Right renal cortex interstitium (tissue), 3 donors: Measurements from ENCODE around the gene MMP25. TPM values are rescaled to one million over a fixed set of nuclear protein-coding genes. Genes with fewer than 3 reads are reported as not detected.

Experiments used
- DNase-seq, 3 donors: peaks; one replicate each; pipeline ENCODE4 v3.0.0-alpha.2; 2013; ENCODE audit warnings: low read depth in 3 of 3, low spot score in 2 of 3
- polyA plus RNA-seq, 3 donors: library from polyadenylated mRNA; unstranded; fragments of 120-200 nt; gene quantifications; one replicate each; pipeline ENCODE4 v1.2.1, GENCODE V29; 2013; ENCODE audit not compliant: insufficient read length in 3 of 3

Gene MMP25
- polyA plus RNA-seq, 3 donors: 0.35 to 0.82 (median 0.79) TPM

DNA sequence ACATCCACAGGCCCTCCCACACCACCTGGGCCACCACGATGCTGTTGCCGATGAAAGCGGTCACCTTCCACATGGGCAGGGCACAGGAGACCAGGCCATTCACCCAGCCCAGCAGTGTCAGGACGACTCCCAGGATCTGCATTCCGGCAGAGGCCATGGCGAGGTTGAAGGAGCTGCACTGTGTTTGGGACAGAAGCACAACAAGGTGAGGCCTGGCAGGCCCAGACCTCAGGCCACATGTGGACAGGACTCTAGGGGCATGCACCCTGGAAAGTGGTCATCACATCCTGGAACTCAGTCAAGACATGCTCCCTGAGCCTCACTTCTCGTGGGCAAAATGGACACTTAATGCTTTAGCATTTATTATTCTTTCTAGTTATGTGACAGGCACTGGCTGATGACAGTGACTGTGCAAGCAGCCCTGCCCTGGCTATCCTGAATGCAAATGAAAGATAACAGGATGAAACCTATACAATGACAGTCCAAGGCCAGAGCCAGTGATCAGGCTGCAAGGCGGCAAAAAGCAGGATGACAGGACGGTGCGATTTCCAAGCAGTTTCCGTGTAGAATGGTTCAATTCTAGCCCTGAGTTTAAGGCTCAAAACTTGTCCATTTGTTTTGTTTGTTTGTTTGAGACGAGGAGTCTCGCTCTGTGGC lies 30.4 kb upstream of the MMP25 start:
- DNase-seq: no peak

DNA sequence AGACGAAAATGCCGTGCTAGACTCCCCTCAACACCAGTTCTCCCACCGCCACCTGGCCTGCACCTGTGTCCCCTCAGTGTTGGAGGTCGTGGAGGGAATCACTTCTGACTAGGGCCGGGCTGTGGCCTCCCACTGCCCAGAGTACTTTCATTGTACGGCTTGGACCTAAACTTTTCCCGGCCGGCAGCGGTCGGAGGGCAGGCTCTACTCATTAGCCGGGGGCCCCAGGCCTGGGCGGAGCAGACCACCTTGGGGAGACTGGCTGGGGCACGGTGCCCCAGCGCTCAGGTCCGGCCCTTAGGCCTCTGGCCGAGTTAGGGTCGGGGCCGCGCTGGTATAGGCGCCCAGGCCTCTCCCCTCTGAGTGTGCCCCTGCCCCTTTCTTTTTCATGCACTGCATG lies 29.0 kb upstream of the MMP25 start:
- no peak for DNase-seq

DNA sequence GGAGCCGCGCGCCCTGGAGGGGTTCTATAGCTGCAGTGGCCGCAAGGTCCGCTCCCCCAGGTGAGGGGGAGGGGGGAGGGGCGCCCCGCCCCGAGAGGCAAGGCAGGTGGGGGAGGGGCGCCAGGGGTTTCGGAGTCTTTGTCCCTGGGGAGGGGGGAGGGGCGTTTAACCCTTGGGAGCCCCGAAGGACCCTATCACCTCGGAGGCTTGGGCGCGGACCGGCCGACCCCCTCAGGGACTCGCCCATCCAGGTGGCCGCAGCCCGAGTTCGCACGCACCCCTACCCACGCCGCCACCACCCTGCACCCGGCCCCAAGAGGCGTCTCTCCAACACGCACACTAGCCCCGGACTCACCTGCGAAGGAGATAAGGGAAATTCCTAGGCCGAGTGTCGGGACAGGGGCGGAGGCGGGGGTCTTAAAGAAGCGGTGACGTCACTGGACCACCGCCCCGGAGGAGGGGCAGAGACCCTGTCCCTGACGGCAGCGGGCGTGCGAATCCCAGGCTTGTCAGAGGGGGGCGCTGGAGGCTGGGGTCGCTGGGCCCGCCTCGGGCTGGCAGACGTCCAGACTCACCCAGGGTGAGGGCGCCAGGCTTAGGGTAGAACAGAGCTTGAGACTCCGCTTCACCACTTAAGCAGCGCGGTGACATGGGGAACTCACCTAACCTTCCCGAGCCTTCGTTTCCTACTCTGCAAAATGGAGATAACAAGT lies 28.4 kb upstream of the MMP25 start, which contains the start of gene CLDN6:
Gene CLDN6, minus strand, starts transcription at position 390 of the 713 bp plus-strand sequence. CDS start 2,162 bp downstream, outside the sequence.
- DNase-seq: no peak

DNA sequence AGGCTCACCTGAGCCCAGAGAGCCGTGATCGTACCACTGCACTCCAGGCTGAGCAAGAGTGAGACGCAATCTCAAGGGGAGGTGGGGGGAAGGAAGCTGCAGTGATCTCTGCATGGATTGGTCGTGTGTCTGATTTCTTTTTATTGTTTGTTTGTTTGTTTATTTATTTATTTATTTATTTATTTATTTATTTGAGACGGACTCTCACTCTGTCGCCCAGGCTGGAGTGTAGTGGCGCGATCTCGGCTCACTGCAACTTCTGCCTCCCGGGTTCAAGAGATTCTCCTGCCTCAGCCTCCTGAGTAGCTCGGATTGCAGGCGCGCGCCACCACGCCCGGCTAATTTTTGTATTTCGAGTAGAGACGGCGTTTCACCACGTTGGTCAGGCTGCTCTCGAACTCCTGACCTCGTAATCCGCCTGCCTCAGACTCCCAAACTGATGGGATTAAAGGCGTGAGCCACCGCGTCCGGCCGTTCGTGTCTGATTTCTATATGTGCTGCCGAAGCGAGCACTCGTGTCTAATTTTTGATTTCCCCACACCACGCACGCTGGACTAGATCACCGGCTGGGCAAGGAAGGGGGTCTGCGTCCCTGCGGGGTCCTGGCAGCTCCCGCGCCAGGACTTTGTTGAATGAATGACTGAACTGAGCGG lies 26.6 kb upstream of the MMP25 start:
- DNase-seq: no peak

DNA sequence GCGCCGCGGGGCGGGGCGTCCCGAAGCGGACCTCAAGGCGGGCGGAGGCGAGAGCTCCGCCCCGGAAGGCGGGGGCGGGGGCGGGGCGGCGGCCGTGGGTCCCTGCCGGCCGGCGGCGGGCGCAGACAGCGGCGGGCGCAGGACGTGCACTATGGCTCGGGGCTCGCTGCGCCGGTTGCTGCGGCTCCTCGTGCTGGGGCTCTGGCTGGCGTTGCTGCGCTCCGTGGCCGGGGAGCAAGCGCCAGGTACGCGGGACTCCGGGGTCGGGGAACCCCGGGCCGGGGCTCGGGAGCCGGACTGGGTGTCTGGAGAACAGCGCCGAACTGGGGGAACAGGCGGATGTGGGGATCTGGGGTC lies 26.1 kb upstream of the MMP25 start, which contains the start of gene TNFRSF12A:
Gene TNFRSF12A, plus strand, starts transcription at position 122 of the 357 bp plus-strand sequence. Its CDS starts 30 bp downstream, at position 152.
- DNase-seq: no peak

DNA sequence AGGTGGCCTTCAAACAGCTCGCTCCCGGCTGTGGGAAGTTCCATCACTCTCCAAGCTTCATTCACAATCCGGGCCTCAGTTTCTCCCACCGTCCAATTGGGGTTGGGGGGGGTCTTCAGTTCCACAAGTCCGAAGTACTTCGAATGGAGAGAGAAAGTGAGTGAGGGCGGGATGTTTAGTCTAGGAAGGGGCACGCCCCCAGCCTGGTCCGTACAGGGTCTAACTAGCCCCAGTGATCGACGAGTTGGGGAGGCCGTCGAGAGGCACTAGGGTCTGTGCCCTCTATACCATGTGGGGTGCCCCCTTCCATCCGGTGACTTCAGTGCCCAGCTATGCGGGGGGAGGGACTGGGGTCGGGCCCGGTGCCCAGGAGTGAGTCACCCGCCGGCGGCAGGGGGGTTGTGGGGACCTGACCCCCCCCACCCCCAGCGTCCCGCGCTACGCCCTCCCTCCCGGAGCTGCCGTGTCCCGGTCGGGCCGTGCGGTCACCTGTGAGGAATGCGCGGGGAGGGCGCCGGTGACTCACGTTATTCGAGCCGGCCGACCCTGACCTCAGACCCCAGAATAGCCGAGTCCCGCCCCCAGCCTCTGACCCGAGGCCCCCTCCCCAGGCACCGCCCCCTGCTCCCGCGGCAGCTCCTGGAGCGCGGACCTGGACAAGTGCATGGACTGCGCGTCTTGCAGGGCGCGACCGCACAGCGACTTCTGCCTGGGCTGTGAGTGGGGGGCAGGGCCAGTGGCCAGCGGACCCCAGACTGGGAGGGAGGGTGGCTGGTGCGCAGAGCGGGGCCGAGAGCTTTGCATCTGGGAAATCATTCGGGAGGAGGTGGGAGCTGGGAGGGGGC lies 25.5 kb upstream of the MMP25 start:
- no peak for DNase-seq

DNA sequence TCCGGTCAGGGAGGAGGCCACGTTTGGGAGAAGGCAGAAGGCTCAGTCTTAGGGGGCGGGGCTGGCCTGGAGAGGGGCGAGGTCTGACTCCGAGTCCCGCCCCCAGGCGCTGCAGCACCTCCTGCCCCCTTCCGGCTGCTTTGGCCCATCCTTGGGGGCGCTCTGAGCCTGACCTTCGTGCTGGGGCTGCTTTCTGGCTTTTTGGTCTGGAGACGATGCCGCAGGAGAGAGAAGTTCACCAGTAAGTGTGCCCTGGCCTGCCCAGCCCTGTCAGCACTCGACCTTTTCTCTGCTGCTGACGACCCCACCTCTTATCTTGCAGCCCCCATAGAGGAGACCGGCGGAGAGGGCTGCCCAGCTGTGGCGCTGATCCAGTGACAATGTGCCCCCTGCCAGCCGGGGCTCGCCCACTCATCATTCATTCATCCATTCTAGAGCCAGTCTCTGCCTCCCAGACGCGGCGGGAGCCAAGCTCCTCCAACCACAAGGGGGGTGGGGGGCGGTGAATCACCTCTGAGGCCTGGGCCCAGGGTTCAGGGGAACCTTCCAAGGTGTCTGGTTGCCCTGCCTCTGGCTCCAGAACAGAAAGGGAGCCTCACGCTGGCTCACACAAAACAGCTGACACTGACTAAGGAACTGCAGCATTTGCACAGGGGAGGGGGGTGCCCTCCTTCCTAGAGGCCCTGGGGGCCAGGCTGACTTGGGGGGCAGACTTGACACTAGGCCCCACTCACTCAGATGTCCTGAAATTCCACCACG lies 24.7 kb upstream of the MMP25 start:
- no peak for DNase-seq

DNA sequence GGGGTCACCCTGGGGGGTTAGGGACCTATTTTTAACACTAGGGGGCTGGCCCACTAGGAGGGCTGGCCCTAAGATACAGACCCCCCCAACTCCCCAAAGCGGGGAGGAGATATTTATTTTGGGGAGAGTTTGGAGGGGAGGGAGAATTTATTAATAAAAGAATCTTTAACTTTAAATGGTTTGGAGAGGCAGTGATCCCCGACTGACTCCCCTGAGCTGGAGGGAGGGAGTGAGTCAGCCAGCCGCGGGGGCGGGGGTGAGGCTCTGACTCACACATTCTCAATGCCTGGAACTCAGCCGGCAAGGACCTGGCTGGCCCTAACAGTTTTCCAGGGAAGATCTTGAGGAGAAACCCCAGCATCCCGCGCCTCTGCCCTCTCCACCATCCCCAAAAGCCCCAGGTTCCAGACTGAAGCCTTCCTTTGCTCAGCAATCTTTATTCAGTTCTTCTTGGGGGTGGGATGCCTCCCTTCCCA lies 24.1 kb upstream of the MMP25 start:
- no peak for DNase-seq

DNA sequence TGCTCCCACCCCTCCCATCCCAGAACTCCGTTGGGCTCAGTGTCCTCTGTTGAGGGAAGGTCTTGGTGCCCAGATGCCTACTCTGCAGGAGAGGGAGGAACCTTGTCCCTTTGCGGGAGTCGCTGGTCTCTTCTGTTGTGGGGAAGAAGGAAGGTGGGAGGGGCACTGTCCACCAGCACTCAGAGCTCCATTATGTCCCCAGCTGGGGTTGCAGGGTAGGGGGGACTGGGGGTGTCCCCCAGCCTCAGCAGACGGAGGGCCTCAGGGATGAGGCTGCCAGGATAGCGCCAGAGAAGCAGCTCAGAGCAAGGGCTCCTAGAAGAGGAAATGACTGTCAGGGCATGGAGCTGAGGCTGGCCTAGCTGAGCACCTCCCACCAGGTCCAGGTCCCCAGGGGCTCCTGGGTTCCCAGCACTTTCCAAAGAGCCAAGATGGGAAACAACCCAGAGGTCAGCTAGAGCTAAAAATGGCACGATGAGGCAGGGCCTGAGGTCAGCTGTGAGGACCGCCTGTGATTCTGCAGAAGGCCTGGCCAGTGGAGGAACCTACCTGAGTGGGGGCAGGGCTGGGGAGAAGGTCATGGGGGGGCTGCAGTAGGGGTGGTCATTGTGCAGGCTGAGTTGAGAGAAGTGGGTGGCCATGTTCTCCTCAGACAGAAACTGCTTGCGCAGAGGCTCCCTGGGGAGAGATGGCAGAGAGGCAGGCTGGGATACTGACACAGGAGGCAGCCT lies 23.5 kb upstream of the MMP25 start:
- DNase-seq: no peak

DNA sequence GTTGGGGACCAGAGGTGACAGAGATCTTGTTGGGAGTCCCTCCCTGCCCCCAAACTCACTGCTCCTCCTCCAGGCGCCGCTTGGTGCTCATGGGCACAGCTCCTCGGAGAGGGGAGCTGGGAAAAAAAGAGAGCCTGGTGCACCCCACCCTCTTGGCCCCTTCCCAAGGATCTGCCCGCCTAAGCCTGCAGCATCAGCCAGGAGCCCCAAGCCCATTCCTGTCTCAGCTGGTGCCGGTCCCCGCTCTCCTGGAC lies 23.0 kb upstream of the MMP25 start:
- DNase-seq: no peak

DNA sequence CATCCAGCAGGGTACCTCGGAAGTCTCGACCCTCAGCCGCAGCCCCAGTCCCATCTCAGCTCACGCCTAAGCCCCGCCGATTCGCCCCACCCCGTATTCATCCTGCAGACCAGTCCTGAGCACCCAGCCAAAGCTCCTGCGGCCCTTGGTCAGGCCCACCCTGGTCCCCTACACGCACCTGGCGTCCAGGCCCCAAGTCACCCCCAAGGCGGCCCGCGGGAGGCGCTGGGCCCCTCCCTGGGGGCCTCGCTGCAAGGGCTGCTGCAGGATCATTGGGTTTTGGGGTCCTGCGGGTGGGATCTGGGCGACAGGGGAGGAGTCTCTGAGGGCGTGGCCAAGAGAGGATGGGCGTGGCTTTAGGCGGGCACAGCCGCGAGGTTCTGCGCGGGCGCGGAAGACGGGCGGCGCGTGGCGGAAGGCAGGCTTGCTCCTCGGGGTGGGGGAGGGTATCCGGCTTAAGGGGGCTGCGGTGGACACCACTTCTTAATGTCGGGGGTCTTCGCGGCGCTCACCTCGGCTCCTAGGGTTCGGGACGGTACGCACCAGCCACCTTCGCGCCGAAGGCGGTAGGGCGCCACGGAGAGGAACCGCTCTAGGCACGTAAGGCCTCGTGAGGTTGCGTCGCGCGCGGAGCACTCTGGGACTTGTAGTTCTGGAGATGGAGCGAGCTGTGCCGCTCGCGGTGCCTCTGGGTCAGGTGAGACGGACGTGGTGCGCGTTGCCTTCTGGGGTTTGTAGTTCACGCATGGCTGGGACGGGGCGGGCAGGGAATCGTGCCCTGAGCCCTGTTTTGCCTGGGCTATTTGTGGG lies 22.5 kb upstream of the MMP25 start, which contains the start of the genes HCFC1R1 and THOC6:
Gene HCFC1R1, minus strand, starts transcription at position 274 of the 810 bp plus-strand sequence. Its CDS starts 1 bp downstream, at position 273.
Gene THOC6, plus strand, starts transcription at position 367 of the 810 bp plus-strand sequence. Its CDS starts 292 bp downstream, at position 659.
- DNase-seq: peak; percentile 93 to 94 (median 94)

DNA sequence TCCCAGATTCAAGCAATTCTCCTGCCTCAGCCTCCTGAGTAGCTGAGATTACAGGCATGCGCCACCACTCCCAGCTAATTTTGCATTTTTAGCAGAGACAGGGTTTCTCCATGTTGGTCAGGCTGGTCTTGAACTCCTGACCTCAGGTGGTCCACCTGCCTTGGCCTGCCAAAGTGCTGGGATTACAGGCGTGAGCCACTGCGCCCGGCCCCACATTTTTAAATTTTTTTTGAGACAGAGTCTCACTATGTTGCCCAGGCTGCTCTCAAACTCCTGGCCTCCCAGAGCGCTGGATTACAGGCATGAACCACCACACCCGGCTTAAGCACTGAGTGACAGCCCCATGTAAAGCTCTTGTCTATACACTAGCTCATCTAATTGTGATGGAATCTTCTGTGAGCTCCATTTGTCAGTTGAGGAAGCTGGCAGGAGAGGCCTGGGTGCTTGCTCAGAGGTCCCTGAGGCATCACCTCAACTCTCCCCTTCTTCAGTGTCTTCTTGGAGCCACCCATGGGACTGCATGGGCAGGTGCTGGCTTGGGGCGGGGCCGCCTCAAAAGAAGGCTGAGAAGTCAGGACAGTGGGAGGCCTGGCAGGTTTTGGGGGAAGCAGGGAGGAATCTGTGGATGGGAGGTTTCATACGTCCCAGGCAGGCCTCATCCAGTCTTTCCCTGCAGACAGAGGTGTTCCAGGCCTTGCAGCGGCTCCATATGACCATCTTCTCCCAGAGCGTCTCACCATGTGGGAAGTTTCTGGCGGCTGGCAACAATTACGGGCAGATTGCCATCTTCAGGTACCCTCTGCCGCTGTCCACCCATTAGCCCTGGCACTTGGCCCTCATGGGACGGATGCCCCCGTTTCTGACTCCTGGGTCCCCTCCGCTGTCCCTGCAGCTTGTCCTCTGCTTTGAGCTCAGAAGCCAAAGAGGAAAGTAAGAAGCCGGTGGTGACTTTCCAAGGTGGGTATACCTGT lies 21.0 kb upstream of the MMP25 start:
- no peak for DNase-seq

DNA sequence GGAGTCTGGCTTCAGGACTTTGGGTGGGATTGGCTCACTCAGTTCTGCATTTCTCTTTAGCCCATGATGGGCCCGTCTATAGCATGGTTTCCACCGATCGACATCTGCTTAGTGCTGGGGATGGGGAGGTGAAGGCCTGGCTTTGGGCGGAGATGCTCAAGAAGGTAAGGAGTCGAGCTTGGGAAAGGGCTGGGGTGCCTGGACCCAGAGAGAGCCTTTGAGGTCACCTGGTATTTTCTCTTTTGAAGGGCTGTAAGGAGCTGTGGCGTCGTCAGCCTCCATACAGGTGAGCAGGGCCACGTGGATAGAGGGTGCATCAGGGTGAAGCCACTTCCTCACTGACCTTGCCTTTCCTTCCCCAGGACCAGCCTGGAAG lies 20.4 kb upstream of the MMP25 start:
- no peak for DNase-seq

DNA sequence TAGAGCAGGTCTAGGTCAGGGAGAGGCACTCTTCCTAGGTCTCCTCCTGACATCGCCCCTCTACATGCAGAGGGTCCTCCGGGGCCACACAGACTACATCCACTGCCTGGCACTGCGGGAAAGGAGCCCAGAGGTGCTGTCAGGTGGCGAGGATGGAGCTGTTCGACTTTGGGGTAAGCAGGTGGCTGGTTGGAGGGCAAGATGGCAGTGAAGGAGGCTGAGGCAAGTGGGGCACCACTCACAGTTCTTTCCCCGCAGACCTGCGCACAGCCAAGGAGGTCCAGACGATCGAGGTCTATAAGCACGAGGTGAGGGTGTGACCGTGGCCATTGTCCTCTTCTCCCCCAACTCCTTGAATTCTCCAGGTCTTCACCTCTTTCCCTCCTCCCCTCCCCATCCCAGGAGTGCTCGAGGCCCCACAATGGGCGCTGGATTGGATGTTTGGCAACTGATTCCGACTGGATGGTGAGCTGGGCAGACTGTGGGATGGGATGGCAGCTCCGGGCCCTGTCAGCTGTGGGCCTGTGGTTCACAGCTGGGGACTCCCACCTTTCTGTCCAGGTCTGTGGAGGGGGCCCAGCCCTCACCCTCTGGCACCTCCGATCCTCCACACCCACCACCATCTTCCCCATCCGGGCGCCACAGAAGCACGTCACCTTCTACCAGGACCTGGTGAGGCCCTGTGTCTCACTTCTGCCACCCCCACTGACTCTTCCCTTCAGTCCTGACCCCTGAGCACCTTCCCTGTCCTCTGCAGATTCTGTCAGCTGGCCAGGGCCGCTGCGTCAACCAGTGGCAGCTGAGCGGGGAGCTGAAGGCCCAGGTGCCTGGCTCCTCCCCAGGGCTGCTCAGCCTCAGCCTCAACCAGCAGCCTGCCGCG lies 19.5 kb upstream of the MMP25 start:
- DNase-seq: no peak

DNA sequence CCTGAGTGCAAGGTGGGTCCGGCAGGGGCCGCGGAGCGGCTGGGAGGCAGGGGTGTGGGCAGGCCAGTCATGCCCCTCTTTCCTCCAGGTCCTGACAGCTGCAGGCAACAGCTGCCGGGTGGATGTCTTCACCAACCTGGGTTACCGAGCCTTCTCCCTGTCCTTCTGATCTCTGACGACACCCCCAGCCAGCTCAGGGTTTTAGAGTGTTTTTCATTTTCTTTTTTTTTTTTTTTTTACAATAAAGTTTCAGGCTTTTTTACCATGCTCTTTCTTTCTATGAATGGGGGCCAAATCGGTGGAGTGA lies 18.9 kb upstream of the MMP25 start:
- no peak for DNase-seq

DNA sequence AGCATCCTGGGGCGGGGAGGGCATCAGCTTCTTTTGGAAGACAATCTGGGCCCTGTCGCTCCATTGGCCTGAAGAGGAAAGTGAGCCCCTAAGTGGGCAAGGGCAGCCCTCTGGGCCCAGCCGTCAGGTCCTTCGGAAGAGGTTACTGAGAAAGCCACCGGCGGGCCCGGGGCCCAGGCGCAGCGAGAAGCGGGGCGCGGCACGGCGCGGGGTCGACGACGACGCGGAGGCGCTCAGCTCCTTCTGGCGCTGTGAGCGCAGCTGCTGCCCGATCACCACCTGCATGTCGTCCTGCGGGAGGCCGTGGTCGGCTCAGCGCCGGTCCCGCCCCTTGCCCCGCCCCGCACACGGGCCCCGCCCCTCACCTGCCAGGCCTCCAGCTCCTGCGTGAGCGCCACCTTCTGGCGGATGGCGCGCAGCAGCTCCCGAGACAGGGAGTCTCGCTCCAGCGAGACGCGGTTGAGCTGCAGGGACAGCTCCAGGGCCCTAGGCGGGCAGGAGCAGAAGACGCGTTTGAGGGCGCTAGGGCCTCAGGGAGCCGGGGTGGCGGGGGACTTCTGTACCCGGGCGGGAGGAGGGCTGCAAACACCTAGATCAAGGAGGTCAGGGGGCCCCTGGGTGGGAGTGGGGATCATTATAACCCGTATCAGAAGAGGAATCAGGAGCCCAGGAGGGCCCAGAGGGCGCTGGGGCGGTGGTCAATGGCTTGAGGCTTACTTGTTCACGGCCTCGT lies 18.2 kb upstream of the MMP25 start:
- DNase-seq: no peak
